Kidney (tissue), 14 donors: ENCODE results near the gene GAS6. TPM values are rescaled to one million over a fixed set of nuclear protein-coding genes. Genes with fewer than 3 reads are reported as not detected.

ENCODE experiments used
- DNase-seq, 5 donors: peaks; one replicate each; pipeline ENCODE4 v3.0.0-alpha.2; 2013 to 2020
- FAIRE-seq: peaks from 2 replicates; lab custom pipeline; 2012; peaks lifted over from hg19 to GRCh38; lab: Jason Lieb, UNC
- H3K27ac ChIP-seq, 2 donors: one replicate each; pipeline ENCODE4 v1.7.0; 2013; ENCODE audit warnings: low read depth in 2 of 2, low read length in 2 of 2, inconsistent platforms in 1 of 2
- H3K27me3 ChIP-seq: one replicate; pipeline ENCODE4 v1.7.1; 2013; ENCODE audit warnings: low read length, inconsistent platforms; ENCODE audit not compliant: control insufficient read depth, insufficient read depth
- H3K36me3 ChIP-seq, 3 donors: one replicate each; pipeline versions ENCODE4 v1.7.0 to v1.7.1; 2013; ENCODE audit warnings: low read length in 3 of 3, control low read depth in 1 of 3, inconsistent platforms in 1 of 3; ENCODE audit not compliant: insufficient read depth in 3 of 3, control insufficient read depth in 2 of 3
- H3K4me1 ChIP-seq, 3 donors: one replicate each; pipeline versions ENCODE4 v1.7.0 to v1.7.1; 2013; ENCODE audit warnings: low read length in 3 of 3, inconsistent platforms in 1 of 3, low read depth in 1 of 3; ENCODE audit not compliant: control insufficient read depth in 2 of 3, insufficient read depth in 2 of 3
- H3K4me3 ChIP-seq, 3 donors: one replicate each; pipeline versions ENCODE4 v1.7.0 to v1.8.1; 2013; ENCODE audit warnings: low read length in 3 of 3, control low read depth in 1 of 3, inconsistent platforms in 1 of 3
- H3K9ac ChIP-seq, 3 donors: one replicate each; pipeline versions ENCODE4 v1.7.0 to v1.7.1; 2013; ENCODE audit warnings: low read length in 3 of 3, control low read depth in 1 of 3, inconsistent platforms in 1 of 3
- H3K9me3 ChIP-seq, 3 donors: one replicate each; pipeline versions ENCODE4 v1.7.0 to v1.7.1; 2013; ENCODE audit warnings: low read length in 3 of 3, control low read depth in 1 of 3, inconsistent platforms in 1 of 3; ENCODE audit not compliant: control insufficient read depth in 2 of 3, insufficient read depth in 1 of 3
- intact Hi-C: fragments of 100-400 bp; cut with DNase I; formaldehyde crosslinking; loops from one replicate; pipeline ENCODE4 v1.11.1; 2022
- polyA plus RNA-seq: library from polyadenylated mRNA; stranded (reverse); fragments of 350-450 nt; fragmentation: Illumina TruSeq; extraction: RNeasy Lipid Tissue Mini Kit (QIAGEN cat#74804); gene quantifications from one replicate; pipeline ENCODE4 v1.2.3, GENCODE V29; 2014; ENCODE audit warnings: low read depth, low replicate concordance; ENCODE audit not compliant: insufficient read depth
- total RNA-seq: library from RNA; stranded (reverse); fragmentation: NEBNext Ultra II Directional; extraction: Animal tissue kit (Norgen Biotek cat#: 25700); gene quantifications from one replicate; pipeline ENCODE4 v1.2.1, GENCODE V29; 2021
- TF ChIP-seq, protein P1 (sequence below): IDR thresholded peaks from 3 replicates; pipeline ENCODE4 v1.5.1; 2012; ENCODE audit warnings: mild to moderate bottlenecking, moderate library complexity, borderline replicate concordance; ENCODE audit not compliant: insufficient read depth; ENCODE audit errors: extremely low read depth
- donor health status: control.
- donor health status: control.
- donor health status: control.
- donor health status: control.
- donor health status: control.
- donor health status: DM: yes; HTN: yes; CAD: no.
- donor health status: Normal renal cell carcinoma (clear cell type).

The GAS6 gene
- total and polyA plus RNA-seq, 2 donors from 2014 or later: 83.5 to 135 TPM

GRCh38 chr13:113897161-113897560 is 33.3 kb upstream of the GAS6 start:
- no peak overlapping the region for H3K4me3 ChIP-seq
- FAIRE-seq (no peak), DNase-seq (peak in 1 of 5 donors; percentile 5)
- no peaks in the 10 kb centered on the region for H3K9me3 ChIP-seq
- no peak overlapping the region for H3K9ac ChIP-seq
- no peak overlapping the region for H3K27ac ChIP-seq
- peaks cover 0 to 4% (median 0%) of the 10 kb centered on the region in 3 donors for H3K4me1 ChIP-seq
- TF ChIP-seq, protein P1, sequence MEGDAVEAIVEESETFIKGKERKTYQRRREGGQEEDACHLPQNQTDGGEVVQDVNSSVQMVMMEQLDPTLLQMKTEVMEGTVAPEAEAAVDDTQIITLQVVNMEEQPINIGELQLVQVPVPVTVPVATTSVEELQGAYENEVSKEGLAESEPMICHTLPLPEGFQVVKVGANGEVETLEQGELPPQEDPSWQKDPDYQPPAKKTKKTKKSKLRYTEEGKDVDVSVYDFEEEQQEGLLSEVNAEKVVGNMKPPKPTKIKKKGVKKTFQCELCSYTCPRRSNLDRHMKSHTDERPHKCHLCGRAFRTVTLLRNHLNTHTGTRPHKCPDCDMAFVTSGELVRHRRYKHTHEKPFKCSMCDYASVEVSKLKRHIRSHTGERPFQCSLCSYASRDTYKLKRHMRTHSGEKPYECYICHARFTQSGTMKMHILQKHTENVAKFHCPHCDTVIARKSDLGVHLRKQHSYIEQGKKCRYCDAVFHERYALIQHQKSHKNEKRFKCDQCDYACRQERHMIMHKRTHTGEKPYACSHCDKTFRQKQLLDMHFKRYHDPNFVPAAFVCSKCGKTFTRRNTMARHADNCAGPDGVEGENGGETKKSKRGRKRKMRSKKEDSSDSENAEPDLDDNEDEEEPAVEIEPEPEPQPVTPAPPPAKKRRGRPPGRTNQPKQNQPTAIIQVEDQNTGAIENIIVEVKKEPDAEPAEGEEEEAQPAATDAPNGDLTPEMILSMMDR: no peak
- H3K36me3 ChIP-seq: no peaks in the 10 kb centered on the region
- intact Hi-C loops: no loop called here
- H3K27me3 ChIP-seq: no peaks in the 10 kb centered on the region

- Histone ChIP-seq H3K36me3 (no peaks in the 10 kb centered on the region), H3K9me3 (no peaks in the 10 kb centered on the region), H3K9ac (no peak overlapping the region), H3K4me1 (peaks cover 0 to 4% (median 0%) of the 10 kb centered on the region in 3 donors), H3K27me3 (no peaks in the 10 kb centered on the region), H3K4me3 (no peak overlapping the region), H3K27ac (no peak overlapping the region)
- no peak for DNase-seq
- no peak for FAIRE-seq
- intact Hi-C loops: no loop called here
- TF ChIP-seq, protein P1: no peak
Measured at GRCh38 chr13:113895436-113895835, 31.6 kb upstream of the GAS6 start.

- Histone ChIP-seq H3K27ac (no peak overlapping the region), H3K27me3 (no peaks in the 10 kb centered on the region), H3K36me3 (no peaks in the 10 kb centered on the region), H3K4me3 (no peak overlapping the region), H3K9me3 (no peaks in the 10 kb centered on the region), H3K4me1 (peaks cover 0 to 6% (median 3%) of the 10 kb centered on the region in 3 donors), H3K9ac (no peak overlapping the region)
- intact Hi-C loops: no loop called here
- no peak for DNase-seq
- FAIRE-seq: no peak
- TF ChIP-seq, protein P1: no peak
Measured at GRCh38 chr13:113890774-113891480, 27.1 kb upstream of the GAS6 start.
